ENCODE measurements around the gene ACOX3. TPM values are rescaled to one million over a fixed set of nuclear protein-coding genes. Genes with fewer than 3 reads are reported as not detected.
"Not testable (repeated sequence)": the region's sequence is repeated elsewhere in the genome, so short reads cannot be mapped to it uniquely, and the experiment has no call there.

ACOX3 gene
- total RNA-seq (10 to 100 TPM; 16.3 to 17.3 TPM), polyA plus RNA-seq (10 to 100 TPM; 13.3 to 16.5 TPM)

DNA sequence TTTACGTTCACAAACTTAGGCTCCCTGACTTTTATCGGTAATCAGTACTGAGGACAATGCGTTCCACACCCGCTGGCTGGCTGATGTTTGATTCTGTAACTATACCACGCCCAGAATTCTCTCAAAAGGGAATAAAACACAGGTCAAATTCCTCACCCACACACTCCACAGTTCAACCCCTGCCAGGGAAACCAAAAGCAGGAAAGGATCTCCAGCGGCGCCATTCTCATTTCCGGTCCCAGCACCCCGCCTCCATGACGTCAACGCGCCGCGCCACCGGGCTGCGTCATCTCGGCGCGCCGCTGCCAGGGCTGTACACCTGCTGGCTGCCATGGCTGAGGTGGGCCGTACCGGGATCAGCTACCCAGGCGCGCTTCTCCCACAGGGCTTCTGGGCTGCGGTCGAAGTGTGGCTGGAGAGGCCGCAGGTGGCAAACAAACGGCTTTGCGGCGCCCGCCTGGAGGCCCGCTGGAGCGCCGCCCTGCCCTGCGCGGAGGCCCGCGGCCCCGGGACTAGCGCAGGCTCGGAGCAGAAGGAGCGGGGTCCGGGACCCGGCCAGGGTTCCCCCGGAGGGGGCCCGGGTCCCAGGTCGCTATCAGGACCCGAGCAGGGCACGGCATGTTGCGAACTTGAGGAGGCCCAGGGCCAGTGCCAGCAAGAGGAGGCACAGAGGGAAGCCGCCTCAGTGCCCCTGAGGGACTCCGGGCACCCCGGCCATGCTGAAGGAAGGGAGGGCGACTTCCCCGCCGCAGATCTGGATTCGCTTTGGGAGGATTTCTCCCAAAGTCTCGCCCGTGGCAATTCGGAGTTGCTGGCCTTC is at the start of gene ACOX3, which contains the start of gene TRMT44:
ACOX3 (minus strand) TSS at position 232 of the 820 bp plus-strand sequence. CDS start 24,202 bp downstream, outside the sequence.
TRMT44 (plus strand) TSS at position 286 of the 820 bp plus-strand sequence; CDS start at position 332, 46 bp downstream.
- ChIA-PET POLR2A (ENCODE audit: partially characterized antibody) (interaction anchor here (0.9 to 3.1 kb wide), 9 partner anchors 10 to 1676 kb away, joined by 3 to 35 read pairs (median 4); partner anchors contain the start of genes ABLIM2 and WDR1), CTCF (ENCODE audit: partially characterized antibody) (interaction anchor here (0.8 to 2.1 kb wide), 3 partner anchors 10 to 28 kb away, joined by 3 to 10 read pairs (median 3); no protein-coding TSS in a partner anchor)
- peak within 1 kb of the TSS; percentile 98 to 100 (median 99) for H3K27ac Mint-ChIP-seq
- H3K36me3 Mint-ChIP-seq = peaks cover 0 to 24% of the 10 kb centered on the region in 2 donors
- peaks cover 52 to 84% (median 71%) of the 10 kb centered on the region in 4 donors for H3K4me1 Mint-ChIP-seq
- no peaks in the 10 kb centered on the region for H3K27me3 Mint-ChIP-seq
- H3K27ac ChIP-seq (ENCODE audit: low read depth, low read length) = peak within 1 kb of the TSS; percentile 91
- H3K9me3 Mint-ChIP-seq = peaks cover 0 to 5% (median 2%) of the 10 kb centered on the region in 8 donors
- intact Hi-C loops (cut with micrococcal nuclease) = loop anchor here (1.0 to 5.0 kb wide), 2 partner anchors 12 to 283 kb away; partner anchors contain the start of gene ABLIM2
- peaks cover 58% of the 10 kb centered on the region for H3K4me1 ChIP-seq (ENCODE audit: insufficient read depth, low read length)
- peak within 1 kb of the TSS; percentile 93 to 100 (median 99) for H3K4me3 Mint-ChIP-seq
- H3K27me3 ChIP-seq (ENCODE audit: insufficient read depth, low read length) = no peaks in the 10 kb centered on the region
- no peaks in the 10 kb centered on the region for H3K36me3 ChIP-seq (ENCODE audit: insufficient read depth, low read length)
- peak; percentile 92 to 99 (median 95) for DNase-seq
- peak within 1 kb of the TSS; percentile 85 to 88 for H3K4me3 ChIP-seq (ENCODE audit: low read length in 2 of 2)
- no peaks in the 10 kb centered on the region for H3K9me3 ChIP-seq (ENCODE audit: control insufficient read depth in 1 of 2, low read length in 2 of 2)

DNA sequence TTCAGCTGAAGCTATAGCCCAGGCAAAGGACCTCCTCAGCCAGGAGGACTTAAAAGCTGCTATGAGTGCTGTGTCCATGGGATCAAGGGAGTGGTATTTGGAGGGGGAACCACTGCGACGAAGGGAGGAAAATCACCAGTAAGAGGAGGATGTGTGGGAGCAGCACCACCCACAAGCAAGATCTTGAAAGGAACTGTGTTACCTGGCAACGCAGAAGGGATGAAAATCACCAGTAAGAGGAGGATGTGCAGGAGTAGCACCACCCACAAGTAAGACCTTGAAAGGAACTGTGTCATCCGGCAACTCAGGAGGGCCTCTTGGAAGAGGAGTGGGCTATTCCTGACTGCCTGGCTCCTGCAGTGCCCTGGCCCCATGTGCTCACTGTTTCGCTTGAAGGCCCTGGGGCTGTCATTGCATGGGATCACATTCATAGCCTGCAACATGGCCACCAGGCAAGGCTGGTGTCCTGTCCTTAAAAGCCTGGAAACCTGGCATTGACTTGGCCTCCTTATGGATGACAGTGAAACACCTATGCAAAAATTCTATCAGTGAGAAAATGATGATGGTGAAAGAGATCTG is 48.4 kb upstream of the ACOX3 start:
- no peaks in the 10 kb centered on the region for H3K27me3 Mint-ChIP-seq
- CTCF ChIA-PET (ENCODE audit: partially characterized antibody) = no interaction called here
- peaks cover 2 to 9% of the 10 kb centered on the region in 2 donors for H3K36me3 Mint-ChIP-seq
- DNase-seq = no peak
- no peak overlapping the region for H3K4me3 Mint-ChIP-seq
- Histone ChIP-seq H3K4me1 (ENCODE audit: insufficient read depth, low read length) (no peaks in the 10 kb centered on the region), H3K27me3 (ENCODE audit: insufficient read depth, low read length) (no peaks in the 10 kb centered on the region), H3K36me3 (ENCODE audit: insufficient read depth, low read length) (no peaks in the 10 kb centered on the region), H3K9me3 (ENCODE audit: control insufficient read depth in 1 of 2, low read length in 2 of 2) (no peaks in the 10 kb centered on the region), H3K4me3 (ENCODE audit: low read length in 2 of 2) (no peak overlapping the region), H3K27ac (ENCODE audit: low read depth, low read length) (no peak overlapping the region)
- POLR2A ChIA-PET (ENCODE audit: partially characterized antibody) = no interaction called here
- H3K4me1 Mint-ChIP-seq = no peaks in the 10 kb centered on the region
- H3K27ac Mint-ChIP-seq = no peak overlapping the region
- H3K9me3 Mint-ChIP-seq = peaks cover 0 to 1% (median 0%) of the 10 kb centered on the region in 8 donors
- intact Hi-C loops (cut with micrococcal nuclease) = no loop called here

DNA sequence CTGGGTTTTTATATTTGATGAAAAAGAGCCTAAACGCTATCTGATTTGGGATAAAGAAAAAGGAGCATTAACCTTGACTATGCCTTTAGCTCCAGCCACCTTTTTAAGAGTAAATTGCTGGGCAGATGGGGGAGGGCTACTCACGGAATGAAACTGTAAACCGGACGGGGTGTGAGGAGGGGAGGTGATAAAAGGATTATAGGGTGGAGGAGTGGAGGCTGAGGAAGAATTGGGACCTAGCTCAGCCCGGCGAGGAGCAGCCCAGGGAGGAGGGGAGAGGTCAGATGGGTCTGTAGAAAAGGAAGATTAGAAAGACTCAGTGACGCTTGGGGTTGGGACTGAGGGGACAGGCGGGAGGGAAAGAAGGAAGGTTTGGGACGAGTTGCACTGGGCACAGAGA is 46.1 kb upstream of the ACOX3 start:
- H3K27me3 ChIP-seq (ENCODE audit: insufficient read depth, low read length); intact Hi-C loops (cut with micrococcal nuclease); H3K36me3 Mint-ChIP-seq; POLR2A ChIA-PET (ENCODE audit: partially characterized antibody); H3K4me1 ChIP-seq (ENCODE audit: insufficient read depth, low read length); H3K9me3 Mint-ChIP-seq; H3K27ac ChIP-seq (ENCODE audit: low read depth, low read length); H3K27me3 Mint-ChIP-seq; DNase-seq; CTCF ChIA-PET (ENCODE audit: partially characterized antibody); H3K4me3 Mint-ChIP-seq; H3K36me3 ChIP-seq (ENCODE audit: insufficient read depth, low read length); H3K4me3 ChIP-seq (ENCODE audit: low read length in 2 of 2); H3K4me1 Mint-ChIP-seq; H3K9me3 ChIP-seq (ENCODE audit: control insufficient read depth in 1 of 2, low read length in 2 of 2): not testable (repeated sequence)
- H3K27ac Mint-ChIP-seq = peak overlapping the region in 1 of 7 donors; percentile 25

DNA sequence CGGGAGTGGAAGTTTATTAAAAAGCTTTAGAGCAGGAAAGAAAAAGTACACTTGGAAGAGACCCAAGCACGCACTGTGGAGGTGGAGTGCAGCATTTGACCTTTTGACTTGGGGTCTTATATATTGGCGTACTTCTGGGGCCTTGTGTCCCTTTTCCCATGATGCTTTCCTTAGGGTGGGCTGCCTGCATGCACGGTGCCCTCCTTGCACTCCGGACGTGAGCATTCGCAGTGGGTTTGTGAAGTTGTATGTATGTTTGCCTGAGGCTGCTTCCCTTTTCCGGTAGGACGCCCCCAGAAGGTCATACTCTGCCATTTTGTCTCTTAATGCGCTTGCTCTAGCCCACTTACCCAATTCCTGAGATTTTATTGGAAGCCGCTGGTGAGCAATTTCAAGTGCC is 39.7 kb upstream of the ACOX3 start:
- intact Hi-C loops (cut with micrococcal nuclease) = no loop called here
- POLR2A ChIA-PET (ENCODE audit: partially characterized antibody) = no interaction called here
- CTCF ChIA-PET (ENCODE audit: partially characterized antibody) = interaction anchor here (1.1 kb wide), 1 partner anchor 304 kb away, joined by 4 read pairs; no protein-coding TSS in a partner anchor

DNA sequence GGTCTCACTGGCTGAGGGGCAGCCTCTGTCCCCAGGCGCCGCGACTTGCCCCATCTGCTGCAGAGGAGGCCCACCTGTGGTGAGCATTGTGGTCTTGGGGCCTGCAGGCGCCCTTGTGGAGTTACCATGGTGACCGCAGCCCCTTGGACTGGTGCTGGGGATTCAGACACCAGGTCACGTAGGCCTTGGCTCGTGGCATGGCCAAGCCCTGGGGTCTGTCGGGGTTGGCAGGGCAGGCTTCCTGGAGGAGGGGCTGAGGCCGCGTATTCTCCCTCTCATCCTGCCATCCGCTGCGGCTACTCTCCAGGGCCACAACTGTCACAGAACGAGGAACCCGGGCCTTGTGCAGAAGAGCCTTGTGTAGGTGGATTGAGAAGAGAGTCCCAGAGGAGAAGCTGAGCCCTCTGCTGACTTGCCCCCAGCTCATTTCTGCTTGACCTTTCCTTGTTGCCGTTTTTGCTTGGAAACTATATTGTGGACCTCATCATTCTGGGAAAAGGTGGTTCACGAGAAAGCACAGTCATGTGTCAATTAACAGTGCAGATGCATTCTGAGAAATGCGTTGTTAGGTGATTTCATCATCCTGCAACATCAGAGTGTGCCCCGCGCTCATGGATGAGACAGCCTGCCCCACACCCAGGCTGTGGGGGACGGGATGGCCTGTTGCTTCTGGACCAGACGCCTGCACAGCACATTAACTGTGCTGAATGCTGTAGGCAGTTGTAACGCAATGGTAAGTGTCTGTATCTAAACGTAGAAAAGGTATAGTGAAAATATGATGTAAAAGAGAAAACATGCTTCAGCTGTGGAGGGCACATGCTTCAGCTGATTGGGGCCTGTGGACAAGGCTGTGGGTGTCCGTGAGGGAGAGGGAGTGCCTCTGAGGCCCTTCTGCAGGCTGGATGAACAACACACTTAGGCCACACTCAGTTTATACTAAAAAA is 38.5 kb upstream of the ACOX3 start:
- Histone ChIP-seq H3K4me1 (ENCODE audit: insufficient read depth, low read length) (no peaks in the 10 kb centered on the region), H3K4me3 (ENCODE audit: low read length in 2 of 2) (no peak overlapping the region), H3K27ac (ENCODE audit: low read depth, low read length) (no peak overlapping the region), H3K36me3 (ENCODE audit: insufficient read depth, low read length) (no peaks in the 10 kb centered on the region), H3K9me3 (ENCODE audit: control insufficient read depth in 1 of 2, low read length in 2 of 2) (no peaks in the 10 kb centered on the region), H3K27me3 (ENCODE audit: insufficient read depth, low read length) (no peaks in the 10 kb centered on the region)
- CTCF ChIA-PET (ENCODE audit: partially characterized antibody) = no interaction called here
- intact Hi-C loops (cut with micrococcal nuclease) = no loop called here
- Mint-ChIP-seq H3K27ac (peak overlapping the region in 1 of 7 donors; percentile 72), H3K4me3 (no peak overlapping the region), H3K36me3 (peaks cover 17 to 21% of the 10 kb centered on the region in 2 donors), H3K4me1 (peaks cover 0 to 1% (median 0%) of the 10 kb centered on the region in 4 donors), H3K9me3 (no peaks in the 10 kb centered on the region), H3K27me3 (no peaks in the 10 kb centered on the region)
- POLR2A ChIA-PET (ENCODE audit: partially characterized antibody) = no interaction called here
- DNase-seq = no peak

More for the DNA sequence above, 39.7 kb upstream of the ACOX3 start:
- Histone ChIP-seq H3K27ac (ENCODE audit: low read depth, low read length) (no peak overlapping the region), H3K4me1 (ENCODE audit: insufficient read depth, low read length) (no peaks in the 10 kb centered on the region), H3K36me3 (ENCODE audit: insufficient read depth, low read length) (no peaks in the 10 kb centered on the region), H3K4me3 (ENCODE audit: low read length in 2 of 2) (no peak overlapping the region), H3K9me3 (ENCODE audit: control insufficient read depth in 1 of 2, low read length in 2 of 2) (no peaks in the 10 kb centered on the region), H3K27me3 (ENCODE audit: insufficient read depth, low read length) (no peaks in the 10 kb centered on the region)
- Mint-ChIP-seq H3K36me3 (peaks cover 17 to 21% of the 10 kb centered on the region in 2 donors), H3K9me3 (no peaks in the 10 kb centered on the region), H3K27me3 (no peaks in the 10 kb centered on the region), H3K27ac (no peak overlapping the region), H3K4me3 (no peak overlapping the region), H3K4me1 (peaks cover 0 to 1% (median 0%) of the 10 kb centered on the region in 4 donors)
- DNase-seq = no peak

DNA sequence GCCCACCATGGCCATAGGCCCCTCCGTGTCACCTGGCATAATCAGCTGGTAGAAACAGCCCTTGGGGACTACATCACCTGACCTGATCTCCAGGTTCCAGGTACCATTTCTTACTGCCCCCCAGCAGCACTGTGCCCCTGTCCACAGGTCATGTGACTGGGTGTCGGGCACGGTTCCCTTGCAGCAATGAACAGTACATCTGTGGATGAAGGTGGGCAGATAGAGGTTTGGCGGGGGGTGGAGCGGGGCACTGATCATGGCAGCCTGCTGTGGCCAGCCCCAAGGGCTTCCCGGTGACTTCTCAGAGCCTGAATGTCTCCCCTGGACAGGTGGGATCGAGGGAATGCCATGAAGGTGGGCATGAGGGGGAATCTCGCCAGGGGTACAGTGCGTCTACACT is 37.8 kb upstream of the ACOX3 start:
- Histone ChIP-seq H3K36me3 (ENCODE audit: insufficient read depth, low read length) (no peaks in the 10 kb centered on the region), H3K9me3 (ENCODE audit: control insufficient read depth in 1 of 2, low read length in 2 of 2) (no peaks in the 10 kb centered on the region), H3K27ac (ENCODE audit: low read depth, low read length) (no peak overlapping the region), H3K27me3 (ENCODE audit: insufficient read depth, low read length) (no peaks in the 10 kb centered on the region), H3K4me3 (ENCODE audit: low read length in 2 of 2) (no peak overlapping the region), H3K4me1 (ENCODE audit: insufficient read depth, low read length) (no peaks in the 10 kb centered on the region)
- H3K36me3 Mint-ChIP-seq = peaks cover 17 to 21% of the 10 kb centered on the region in 2 donors
- peaks cover 0 to 1% (median under 1%) of the 10 kb centered on the region in 4 donors for H3K4me1 Mint-ChIP-seq
- peak overlapping the region in 2 of 7 donors; percentile 74 to 75 for H3K27ac Mint-ChIP-seq
- ChIA-PET POLR2A (ENCODE audit: partially characterized antibody) (no interaction called here), CTCF (ENCODE audit: partially characterized antibody) (no interaction called here)
- H3K4me3 Mint-ChIP-seq = no peak overlapping the region
- no peaks in the 10 kb centered on the region for H3K9me3 Mint-ChIP-seq
- intact Hi-C loops (cut with micrococcal nuclease) = no loop called here
- H3K27me3 Mint-ChIP-seq = no peaks in the 10 kb centered on the region
- no peak for DNase-seq

Measured in CD4-positive, alpha-beta memory T cell (primary cell).